HG03064 (cell line): Measurements from ENCODE around the gene ALDH1B1.

ENCODE experiments used
- ATAC-seq: cut with Tn5 transposase; IDR thresholded peaks from one replicate; pipeline ENCODE4 v1.9.1; 2021; ENCODE audit warnings: low read depth; ENCODE audit not compliant: unreplicated experiment

Gene ALDH1B1

GRCh38 chr9:38437193-38437823 lies 44.8 kb downstream of the ALDH1B1 start:
- ATAC-seq: no peak

- no peak for ATAC-seq
These were observed 46.9 kb downstream of the ALDH1B1 start for GRCh38 chr9:38439291-38439915.

- no peak for ATAC-seq
These were observed 47.4 kb downstream of the ALDH1B1 start for GRCh38 chr9:38439916-38440301.

- ATAC-seq: no peak
These were observed 48.0 kb downstream of the ALDH1B1 start for GRCh38 chr9:38440516-38440915.

GRCh38 chr9:38441347-38442085 lies 49.0 kb downstream of the ALDH1B1 start:
- ATAC-seq: no peak

- no peak for ATAC-seq
These were observed 50.1 kb downstream of the ALDH1B1 start for GRCh38 chr9:38442473-38443096.

GRCh38 chr9:38443181-38443580 lies 50.7 kb downstream of the ALDH1B1 start:
- ATAC-seq: no peak

- no peak for ATAC-seq
These were observed 51.1 kb downstream of the ALDH1B1 start for GRCh38 chr9:38443597-38443996.

- ATAC-seq: peak; percentile 82
These were observed 52.9 kb downstream of the ALDH1B1 start for GRCh38 chr9:38445154-38446043.

- no peak for ATAC-seq
These were observed 55.2 kb downstream of the ALDH1B1 start for GRCh38 chr9:38447703-38448102.
